Measurements from ENCODE around the gene PSMD13. TPM values are rescaled to one million over a fixed set of nuclear protein-coding genes. Genes with fewer than 3 reads are reported as not detected.

Gene PSMD13
- total and polyA plus RNA-seq, 4 donors = 48.8 to 56.7 (median 52.8) TPM

GRCh38 chr11:299951-300735 lies 63.4 kb downstream of the PSMD13 start:
- DNase-seq (ENCODE audit: low spot score) = no peak
- TF ChIP-seq RXRA (IDR thresholded peaks at IDR 0.05) (no peak), SP1 (IDR thresholded peaks at IDR 0.05) (no peak), JUND (IDR thresholded peaks at IDR 0.05) (no peak), MAX (IDR thresholded peaks at IDR 0.05) (no peak), NR2F2 (IDR thresholded peaks at IDR 0.05) (no peak)
- H3K27ac ChIP-seq (ENCODE audit: low read depth in 1 of 2, low read length in 2 of 2) = no peak overlapping the region
- no peaks in the 10 kb centered on the region for H3K9me3 ChIP-seq (ENCODE audit: control insufficient read depth in 4 of 4, low read length in 3 of 4)
- 29% methylated on average over 20 of the region's 20 CpGs for WGBS
- H3K27me3 ChIP-seq (ENCODE audit: control insufficient read depth in 4 of 4, insufficient read depth in 4 of 4, low read length in 3 of 4) = no peaks in the 10 kb centered on the region
- H3K9ac ChIP-seq (ENCODE audit: low read depth in 1 of 2, low read length in 2 of 2) = no peak overlapping the region
- no peaks in the 10 kb centered on the region for H3K36me3 ChIP-seq (ENCODE audit: control insufficient read depth in 4 of 4, insufficient read depth in 3 of 4, low read depth in 1 of 4, low read length in 3 of 4)
- peaks cover 0 to 2% (median 2%) of the 10 kb centered on the region in 4 donors for H3K4me1 ChIP-seq (ENCODE audit: control insufficient read depth in 4 of 4, insufficient read depth in 4 of 4, low read length in 3 of 4)
- no peak overlapping the region for H3K4me3 ChIP-seq (ENCODE audit: low read depth in 1 of 3, low read length in 3 of 3)

Other genes with a start within 250 kb of the PSMD13 start
- gene SCGB1C1, start 43.9 kb upstream of the PSMD13 start, total RNA-seq = not detected
- not detected for gene SCGB1C1, start 43.9 kb upstream of the PSMD13 start, polyA plus RNA-seq
- 10 to 100 TPM in 1 of 2 donors, 1 to 10 TPM in 1; 7.6 to 23.3 TPM for gene BET1L, start 29.6 kb upstream of the PSMD13 start, total RNA-seq
- 10 to 100 TPM; 23.5 to 32.6 TPM for gene BET1L, start 29.6 kb upstream of the PSMD13 start, polyA plus RNA-seq
- gene RIC8A, start 29.3 kb upstream of the PSMD13 start, total RNA-seq = 10 to 100 TPM; 36.7 to 49.6 TPM
- gene RIC8A, start 29.3 kb upstream of the PSMD13 start, polyA plus RNA-seq = 10 to 100 TPM; 12.5 to 32.4 TPM
- 10 to 100 TPM in 1 of 2 donors, 1 to 10 TPM in 1; 9.9 to 13.7 TPM for gene SIRT3, start 634 bp upstream of the PSMD13 start, total RNA-seq
- 10 to 100 TPM; 15.4 to 17.1 TPM for gene SIRT3, start 634 bp upstream of the PSMD13 start, polyA plus RNA-seq
- gene NLRP6, start 41.4 kb downstream of the PSMD13 start, total RNA-seq = 1 to 10 TPM in 1 of 2 donors, under 1 TPM in 1; 0.05 to 5.7 TPM
- gene NLRP6, start 41.4 kb downstream of the PSMD13 start, polyA plus RNA-seq = 1 to 10 TPM in 1 of 2 donors, under 1 TPM in 1; 0.80 to 1.1 TPM
- gene PGGHG, start 52.1 kb downstream of the PSMD13 start, total RNA-seq = 10 to 100 TPM in 1 of 2 donors, 1 to 10 TPM in 1; 1.3 to 11.4 TPM
- gene PGGHG, start 52.1 kb downstream of the PSMD13 start, polyA plus RNA-seq = 1 to 10 TPM; 5.4 to 9.6 TPM
- gene IFITM5, start 62.5 kb downstream of the PSMD13 start, total RNA-seq = not detected
- gene IFITM5, start 62.5 kb downstream of the PSMD13 start, polyA plus RNA-seq = not detected
- 10 to 100 TPM in 1 of 2 donors, 1 to 10 TPM in 1; 8.5 to 49.0 TPM for gene IFITM2, start 70.8 kb downstream of the PSMD13 start, total RNA-seq
- 1,000 to 10,000 TPM in 1 of 2 donors, 100 to 1,000 TPM in 1; 759 to 1,441 TPM for gene IFITM2, start 70.8 kb downstream of the PSMD13 start, polyA plus RNA-seq
- gene IFITM1, start 77.1 kb downstream of the PSMD13 start, total RNA-seq = 10 to 100 TPM; 12.6 to 37.4 TPM
- gene IFITM1, start 77.1 kb downstream of the PSMD13 start, polyA plus RNA-seq = 100 to 1,000 TPM in 1 of 2 donors, 10 to 100 TPM in 1; 96.0 to 113 TPM
- 100 to 1,000 TPM in 1 of 2 donors, 10 to 100 TPM in 1; 48.6 to 105 TPM for gene IFITM3, start 83.9 kb downstream of the PSMD13 start, total RNA-seq
- 1,000 to 10,000 TPM; 2,070 to 2,255 TPM for gene IFITM3, start 83.9 kb downstream of the PSMD13 start, polyA plus RNA-seq
- under 1 TPM; 0.42 TPM for gene B4GALNT4, start 132.5 kb downstream of the PSMD13 start, total RNA-seq
- under 1 TPM in 1 of 2 donors, not detected in 1; 0.15 TPM for gene B4GALNT4, start 132.5 kb downstream of the PSMD13 start, polyA plus RNA-seq
- gene PKP3, start 157.2 kb downstream of the PSMD13 start, total RNA-seq = under 1 TPM; 0.25 to 0.37 TPM
- under 1 TPM in 1 of 2 donors, not detected in 1; 0.08 TPM for gene PKP3, start 157.2 kb downstream of the PSMD13 start, polyA plus RNA-seq
- gene SIGIRR, start 178.0 kb downstream of the PSMD13 start, total RNA-seq = 10 to 100 TPM; 12.4 to 46.7 TPM
- 10 to 100 TPM; 70.6 to 87.7 TPM for gene SIGIRR, start 178.0 kb downstream of the PSMD13 start, polyA plus RNA-seq
- under 1 TPM; 0.37 to 0.75 TPM for gene ANO9, start 205.0 kb downstream of the PSMD13 start, total RNA-seq
- under 1 TPM; 0.20 to 0.42 TPM for gene ANO9, start 205.0 kb downstream of the PSMD13 start, polyA plus RNA-seq
- 10 to 100 TPM; 12.0 to 15.6 TPM for gene PTDSS2, start 213.3 kb downstream of the PSMD13 start, total RNA-seq
- 1 to 10 TPM; 5.1 to 8.4 TPM for gene PTDSS2, start 213.3 kb downstream of the PSMD13 start, polyA plus RNA-seq

Data from liver (tissue), 9 donors.